Stimulated activated CD8-positive, alpha-beta memory T cell treated with anti-CD3 and anti-CD28 coated beads, Interleukin-12 subunit alpha, Interleukin-12 subunit beta, amount 100 ng/mL, for 24 hours (primary cell): ENCODE results near the gene CDH15.
"Not testable (repeated sequence)": the region's sequence is repeated elsewhere in the genome, so short reads cannot be mapped to it uniquely, and the experiment has no call there.

Source experiments
- DNase-seq: peaks from one replicate; pipeline ENCODE4 v3.0.0-alpha.2; 2020; ENCODE audit errors: extremely low read depth

CDH15 gene

DNA sequence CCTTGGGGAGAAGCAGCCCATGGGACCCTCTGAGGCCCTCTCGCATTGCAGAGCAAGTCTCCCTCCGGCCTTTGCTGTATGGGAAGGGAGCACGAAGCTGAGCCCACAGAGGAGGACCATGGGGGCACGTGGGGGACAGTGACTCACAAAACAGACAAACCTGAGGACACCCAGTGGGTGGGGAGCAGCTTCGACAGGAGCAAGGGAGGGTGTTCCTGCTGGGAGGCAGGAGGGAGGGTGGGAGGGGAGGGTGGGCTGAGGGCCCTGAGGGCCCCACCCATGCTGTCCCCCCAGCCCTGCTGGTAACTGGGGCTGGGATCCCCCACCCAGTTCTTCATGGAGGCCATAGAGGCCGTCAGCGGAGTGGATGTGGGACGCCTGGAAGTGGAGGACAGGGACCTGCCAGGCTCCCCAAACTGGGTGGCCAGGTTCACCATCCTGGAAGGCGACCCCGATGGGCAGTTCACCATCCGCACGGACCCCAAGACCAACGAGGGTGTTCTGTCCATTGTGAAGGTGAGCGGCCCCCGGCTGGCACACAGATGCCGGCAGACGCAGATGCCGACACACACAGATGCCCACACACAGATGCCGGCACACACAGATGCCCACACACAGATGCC is 16.3 kb downstream of the CDH15 start:
- DNase-seq = no peak

DNA sequence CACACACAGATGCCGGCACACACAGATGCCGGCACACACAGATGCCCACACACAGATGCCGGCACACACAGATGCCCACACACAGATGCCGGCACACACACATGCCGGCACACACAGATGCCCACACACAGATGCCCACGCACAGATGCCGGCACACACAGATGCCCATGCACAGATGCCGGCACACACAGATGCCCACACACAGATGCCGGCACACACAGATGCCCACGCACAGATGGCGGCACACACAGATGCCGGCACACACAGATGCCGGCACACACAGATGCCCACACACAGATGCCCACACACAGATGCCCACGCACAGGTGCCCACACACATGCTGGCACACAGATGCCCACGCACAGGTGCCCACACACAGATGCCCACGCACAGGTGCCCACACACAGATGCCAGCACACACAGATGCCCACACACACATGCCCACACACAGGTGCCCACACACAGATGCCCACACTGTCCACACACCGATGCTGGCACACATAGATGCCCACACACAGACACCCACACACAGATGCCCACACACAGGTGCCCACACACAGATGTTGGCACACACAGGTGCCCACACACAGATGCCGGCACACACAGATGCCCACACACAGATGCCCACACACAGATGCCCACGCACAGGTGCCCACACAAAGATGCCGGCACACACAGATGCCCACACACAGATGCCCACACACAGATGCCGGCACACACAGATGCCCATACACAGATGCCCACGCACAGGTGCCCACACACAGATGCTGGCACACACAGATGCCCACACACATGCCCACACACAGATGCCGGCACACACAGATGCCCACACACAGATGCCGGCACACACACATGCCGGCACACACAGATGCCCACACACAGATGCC is 17.2 kb downstream of the CDH15 start:
- DNase-seq = not testable (repeated sequence)

DNA sequence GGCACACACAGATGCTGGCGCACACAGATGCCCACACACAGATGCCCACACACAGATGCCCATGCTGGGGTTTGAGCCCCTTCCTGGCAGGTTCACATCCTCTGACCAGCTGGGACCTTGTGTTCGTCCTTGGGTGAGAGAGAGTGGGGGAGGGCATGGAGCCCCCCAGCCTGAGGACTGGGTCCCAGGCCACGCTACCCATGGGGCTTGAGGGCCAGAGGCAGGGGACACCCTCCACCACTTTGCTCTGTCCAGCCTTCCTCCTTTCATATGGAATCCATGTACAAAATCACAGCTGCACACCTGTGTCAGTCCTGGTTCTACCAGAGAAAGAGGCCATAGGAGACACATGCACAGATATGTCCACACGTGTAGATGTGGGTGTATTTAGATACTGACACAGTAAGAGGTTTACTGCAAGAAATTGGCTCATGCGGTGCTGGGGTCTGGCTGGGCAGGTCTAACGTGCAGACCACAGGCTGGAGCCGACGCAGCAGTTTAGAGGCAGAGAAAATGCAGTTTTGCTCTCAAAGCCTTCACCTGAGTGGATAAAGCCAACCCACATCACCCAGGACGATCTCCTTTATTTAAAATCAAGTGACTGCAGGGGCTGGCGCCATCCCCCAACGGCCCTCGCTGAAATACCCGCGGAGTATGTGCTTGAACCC is 17.9 kb downstream of the CDH15 start:
- no peak for DNase-seq

DNA sequence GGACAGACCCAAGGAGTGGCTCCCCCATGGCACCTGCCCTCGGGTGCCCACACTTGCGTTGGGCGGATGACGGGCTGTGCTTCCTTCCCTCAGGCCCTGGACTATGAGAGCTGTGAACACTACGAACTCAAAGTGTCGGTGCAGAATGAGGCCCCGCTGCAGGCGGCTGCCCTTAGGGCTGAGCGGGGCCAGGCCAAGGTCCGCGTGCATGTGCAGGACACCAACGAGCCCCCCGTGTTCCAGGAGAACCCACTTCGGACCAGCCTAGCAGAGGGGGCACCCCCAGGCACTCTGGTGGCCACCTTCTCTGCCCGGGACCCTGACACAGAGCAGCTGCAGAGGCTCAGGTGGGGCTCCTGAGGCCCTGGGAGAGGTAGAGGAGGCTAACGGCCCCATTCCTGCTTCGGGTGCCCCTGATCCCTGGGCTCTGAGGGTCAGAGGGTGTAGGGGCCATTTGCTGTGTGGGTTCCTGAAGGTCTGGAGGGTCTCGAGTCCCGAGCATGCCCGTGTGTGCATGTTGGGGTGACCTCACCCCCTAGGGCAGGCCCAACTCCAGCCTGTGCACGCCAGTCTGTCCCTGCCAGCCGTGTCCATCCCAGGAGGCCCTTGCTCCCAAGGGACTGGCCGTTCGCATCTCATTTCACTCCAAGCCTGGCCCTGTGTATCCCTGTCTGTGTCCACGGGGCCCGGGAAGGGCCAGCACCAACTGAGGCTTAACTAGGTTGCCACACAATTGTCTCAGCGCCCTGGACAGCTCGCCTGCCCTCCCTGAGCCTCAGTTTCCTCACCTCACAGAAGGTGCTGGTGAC is 18.8 kb downstream of the CDH15 start:
- no peak for DNase-seq

DNA sequence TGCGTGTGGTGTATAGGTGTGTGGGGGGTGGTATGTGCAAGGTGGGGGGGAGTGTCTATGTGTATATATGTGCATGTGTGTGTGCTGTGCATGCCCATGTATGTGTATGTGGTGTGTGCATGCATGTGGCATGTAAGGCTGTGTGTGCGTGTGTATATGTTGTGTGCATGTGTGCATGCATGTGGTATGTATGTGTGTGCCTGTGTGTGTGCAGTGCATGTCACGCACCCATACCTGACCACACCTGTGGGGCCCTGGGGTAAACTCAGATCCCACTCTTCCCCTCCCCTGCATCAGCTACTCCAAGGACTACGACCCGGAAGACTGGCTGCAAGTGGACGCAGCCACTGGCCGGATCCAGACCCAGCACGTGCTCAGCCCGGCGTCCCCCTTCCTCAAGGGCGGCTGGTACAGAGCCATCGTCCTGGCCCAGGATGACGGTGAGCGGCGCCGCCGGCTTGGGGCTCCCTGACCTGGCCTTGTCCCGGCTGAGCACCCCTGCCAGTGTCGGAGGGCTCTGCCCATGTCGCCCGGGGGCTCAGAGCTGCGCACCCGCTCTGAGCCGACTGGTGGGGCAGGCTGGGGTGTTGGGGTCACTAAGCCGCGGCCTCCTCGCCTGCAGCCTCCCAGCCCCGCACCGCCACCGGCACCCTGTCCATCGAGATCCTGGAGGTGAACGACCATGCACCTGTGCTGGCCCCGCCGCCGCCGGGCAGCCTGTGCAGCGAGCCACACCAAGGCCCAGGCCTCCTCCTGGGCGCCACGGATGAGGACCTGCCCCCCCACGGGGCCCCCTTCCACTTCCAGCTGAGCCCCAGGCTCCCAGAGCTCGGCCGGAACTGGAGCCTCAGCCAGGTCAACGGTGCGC is 19.7 kb downstream of the CDH15 start:
- no peak for DNase-seq

DNA sequence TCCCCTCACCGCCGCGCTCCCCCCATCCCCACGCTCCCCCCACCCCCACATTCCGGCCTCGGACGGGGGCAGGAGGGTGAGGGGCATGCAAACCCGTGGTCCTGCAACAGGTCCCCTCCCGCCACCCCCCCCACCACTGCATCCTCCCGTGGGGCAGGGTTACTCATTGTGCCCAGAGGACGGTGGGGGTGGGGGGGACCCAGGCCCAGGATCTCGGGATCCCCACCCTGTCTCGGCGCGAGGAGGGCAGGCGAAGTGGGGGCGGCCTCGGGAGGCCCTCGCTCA is 20.3 kb downstream of the CDH15 start:
- no peak for DNase-seq

DNA sequence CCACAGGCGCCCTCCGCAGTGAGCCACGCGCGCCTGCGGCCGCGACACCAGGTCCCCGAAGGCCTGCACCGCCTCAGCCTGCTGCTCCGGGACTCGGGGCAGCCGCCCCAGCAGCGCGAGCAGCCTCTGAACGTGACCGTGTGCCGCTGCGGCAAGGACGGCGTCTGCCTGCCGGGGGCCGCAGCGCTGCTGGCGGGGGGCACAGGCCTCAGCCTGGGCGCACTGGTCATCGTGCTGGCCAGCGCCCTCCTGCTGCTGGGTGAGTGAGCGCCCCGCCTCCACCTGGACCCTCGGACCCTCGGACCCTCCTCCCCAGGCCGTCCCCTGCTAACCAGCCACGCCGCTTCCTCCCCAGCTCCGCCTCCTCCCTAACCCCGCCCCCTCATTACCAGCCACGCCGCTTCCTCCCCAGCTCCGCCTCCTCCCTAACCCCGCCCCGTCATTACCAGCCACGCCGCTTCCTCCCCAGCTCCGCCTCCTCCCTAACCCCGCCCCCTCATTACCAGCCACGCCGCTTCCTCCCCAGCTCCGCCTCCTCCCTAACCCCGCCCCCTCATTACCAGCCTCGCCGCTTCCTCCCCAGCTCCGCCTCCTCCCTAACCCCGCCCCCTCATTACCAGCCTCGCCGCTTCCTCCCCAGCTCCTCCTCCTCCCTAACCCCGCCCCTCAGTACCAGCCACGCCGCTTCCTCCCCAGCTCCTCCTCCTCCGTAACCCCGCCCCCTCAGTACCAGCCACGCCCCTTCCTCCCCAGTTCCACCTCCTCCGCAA is 20.8 kb downstream of the CDH15 start:
- DNase-seq = not testable (repeated sequence)

DNA sequence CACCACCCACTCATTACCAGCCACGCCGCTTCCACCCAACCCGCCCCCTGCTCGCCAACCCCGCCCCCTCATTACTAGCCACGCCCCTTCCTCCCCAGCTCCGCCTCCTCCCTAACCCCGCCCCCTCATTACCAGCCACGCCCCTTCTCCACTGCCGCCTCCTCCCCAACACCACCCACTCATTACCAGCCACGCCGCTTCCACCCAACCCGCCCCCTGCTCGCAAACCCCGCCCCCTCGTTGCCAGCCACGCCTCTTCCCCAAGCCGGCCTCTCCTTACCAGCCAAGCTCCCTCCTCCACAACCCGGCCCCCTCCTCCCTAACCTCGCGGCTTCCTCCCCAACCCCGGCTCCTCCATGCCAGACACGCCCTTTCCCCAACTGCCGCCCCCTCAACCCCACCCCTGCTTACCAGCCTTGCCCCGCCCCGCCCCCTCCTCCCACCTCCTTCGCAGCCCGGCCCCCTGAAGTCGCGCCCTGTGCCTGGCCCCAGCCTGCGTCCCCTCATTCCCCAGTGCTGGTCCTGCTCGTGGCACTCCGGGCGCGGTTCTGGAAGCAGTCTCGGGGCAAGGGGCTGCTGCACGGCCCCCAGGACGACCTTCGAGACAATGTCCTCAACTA is 21.5 kb downstream of the CDH15 start:
- DNase-seq = no peak

DNA sequence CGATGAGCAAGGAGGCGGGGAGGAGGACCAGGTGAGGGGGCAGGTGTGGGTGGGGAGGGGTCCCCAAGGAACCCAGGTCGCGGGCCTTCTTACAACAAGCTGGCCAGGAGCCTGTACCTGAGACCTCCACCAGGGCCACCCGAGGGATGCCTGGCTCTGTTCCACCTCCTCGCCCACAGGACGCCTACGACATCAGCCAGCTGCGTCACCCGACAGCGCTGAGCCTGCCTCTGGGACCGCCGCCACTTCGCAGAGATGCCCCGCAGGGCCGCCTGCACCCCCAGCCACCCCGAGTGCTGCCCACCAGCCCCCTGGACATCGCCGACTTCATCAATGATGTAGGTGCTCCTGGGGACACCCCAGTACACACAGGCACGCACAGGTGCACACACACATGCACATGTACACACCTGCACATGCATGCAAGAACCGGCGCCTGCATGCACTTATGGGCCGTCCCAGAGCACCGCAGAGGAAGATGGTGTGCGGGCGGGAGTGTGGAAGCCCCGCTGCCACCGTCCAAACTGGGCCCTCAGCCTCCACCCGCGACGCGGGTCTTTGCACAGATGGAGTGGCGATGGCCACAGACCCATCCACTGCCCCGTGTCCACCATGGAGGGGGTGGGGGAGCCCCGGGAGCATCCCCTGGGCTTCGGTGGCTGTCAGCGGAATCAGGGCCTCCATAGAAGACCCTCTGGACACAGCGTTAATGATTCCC is 22.2 kb downstream of the CDH15 start:
- DNase-seq = no peak

DNA sequence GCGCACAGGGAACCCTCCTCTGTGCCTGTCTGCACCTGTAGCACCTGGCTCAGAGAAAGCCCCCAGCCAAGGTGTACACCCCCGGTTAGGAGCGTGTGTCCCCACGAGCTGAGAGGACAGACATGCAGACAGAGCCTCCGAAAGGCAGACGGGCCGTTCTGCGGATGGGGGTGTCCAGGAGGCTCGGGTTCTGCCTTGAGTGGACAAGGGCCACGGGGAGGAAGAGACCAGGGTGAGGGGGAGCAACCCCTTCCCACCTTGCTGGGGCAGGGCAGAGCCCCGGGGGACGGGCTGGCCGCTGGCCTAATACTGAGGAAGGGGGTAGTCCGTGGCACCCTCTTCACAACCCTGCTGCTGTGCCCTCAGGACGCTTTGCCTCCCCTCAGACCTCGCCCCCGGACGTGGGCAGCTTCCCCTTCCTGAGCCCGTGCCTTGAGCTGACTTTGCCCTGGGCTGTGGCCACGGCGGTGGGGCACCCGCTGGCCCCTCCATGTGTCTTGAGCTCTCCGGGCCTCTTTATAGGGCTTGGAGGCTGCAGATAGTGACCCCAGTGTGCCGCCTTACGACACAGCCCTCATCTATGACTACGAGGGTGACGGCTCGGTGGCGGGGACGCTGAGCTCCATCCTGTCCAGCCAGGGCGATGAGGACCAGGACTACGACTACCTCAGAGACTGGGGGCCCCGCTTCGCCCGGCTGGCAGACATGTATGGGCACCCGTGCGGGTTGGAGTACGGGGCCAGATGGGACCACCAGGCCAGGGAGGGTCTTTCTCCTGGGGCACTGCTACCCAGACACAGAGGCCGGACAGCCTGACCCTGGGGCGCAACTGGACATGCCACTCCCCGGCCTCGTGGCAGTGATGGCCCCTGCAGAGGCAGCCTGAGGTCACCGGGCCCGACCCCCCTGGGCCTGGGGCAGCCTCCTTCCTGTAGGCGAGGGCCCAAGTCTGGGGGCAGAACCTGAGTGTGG is 23.1 kb downstream of the CDH15 start:
- no peak for DNase-seq

DNA sequence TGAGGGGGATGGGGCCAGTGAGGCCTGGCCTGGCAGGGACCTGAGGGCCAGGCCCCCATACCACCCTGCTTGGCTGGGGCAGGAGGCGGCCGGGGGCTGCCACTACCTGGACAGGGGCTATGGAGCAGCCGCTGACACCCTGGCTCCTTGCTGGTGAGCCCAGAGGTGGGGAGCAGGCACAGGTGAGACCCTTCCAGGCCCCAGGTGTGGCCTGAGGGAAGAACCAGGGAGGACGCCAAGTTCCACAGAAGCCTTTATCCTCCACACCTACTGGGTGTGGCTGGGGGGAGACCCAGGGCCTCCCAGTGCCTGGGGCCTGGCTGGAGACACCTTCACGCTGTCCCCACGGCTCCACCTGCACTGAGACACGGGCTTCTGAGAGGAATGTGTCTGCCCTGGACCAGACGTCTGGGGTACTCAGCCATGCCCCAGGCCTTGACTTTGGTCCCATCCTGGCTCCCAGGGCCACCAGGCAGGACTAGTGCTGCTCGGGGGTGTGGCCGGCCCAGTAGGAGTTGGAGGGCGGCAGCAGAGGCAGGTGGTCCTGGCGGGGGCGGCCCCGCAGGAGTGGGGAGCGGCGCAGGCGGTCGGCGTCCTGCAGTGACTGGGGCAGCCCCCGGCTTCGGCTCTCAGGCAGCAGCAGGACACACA is 24.1 kb downstream of the CDH15 start:
- DNase-seq = no peak

DNA sequence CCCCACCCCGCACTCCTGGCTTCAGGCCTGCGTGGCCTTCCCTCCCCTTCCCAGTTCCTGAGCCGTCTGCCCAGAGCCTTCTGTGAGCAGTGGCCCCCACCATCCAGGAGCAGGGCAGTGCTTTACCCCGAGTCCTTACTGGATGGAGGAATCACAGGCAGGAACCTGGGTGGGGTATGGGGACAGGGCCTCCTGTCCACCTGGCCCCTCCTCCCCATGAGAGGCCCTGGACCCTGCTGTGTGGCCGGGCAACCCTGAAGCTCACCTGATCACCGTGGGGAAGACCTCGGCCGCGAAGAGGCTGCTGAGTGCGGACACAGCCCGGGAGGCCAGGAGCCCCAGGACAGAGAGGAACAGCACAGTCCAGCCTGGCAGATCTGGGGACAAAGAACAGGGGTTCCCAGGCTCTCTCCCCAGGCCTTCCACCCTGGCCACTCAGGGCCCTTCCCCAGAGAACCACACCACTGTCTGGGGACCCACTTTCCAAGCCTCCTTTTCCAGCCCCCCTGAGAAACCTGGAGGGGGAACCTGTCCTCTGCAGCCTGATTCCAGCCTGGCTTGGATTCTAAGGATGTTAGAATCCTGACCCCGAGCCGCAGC is 25.6 kb downstream of the CDH15 start:
- DNase-seq = no peak

DNA sequence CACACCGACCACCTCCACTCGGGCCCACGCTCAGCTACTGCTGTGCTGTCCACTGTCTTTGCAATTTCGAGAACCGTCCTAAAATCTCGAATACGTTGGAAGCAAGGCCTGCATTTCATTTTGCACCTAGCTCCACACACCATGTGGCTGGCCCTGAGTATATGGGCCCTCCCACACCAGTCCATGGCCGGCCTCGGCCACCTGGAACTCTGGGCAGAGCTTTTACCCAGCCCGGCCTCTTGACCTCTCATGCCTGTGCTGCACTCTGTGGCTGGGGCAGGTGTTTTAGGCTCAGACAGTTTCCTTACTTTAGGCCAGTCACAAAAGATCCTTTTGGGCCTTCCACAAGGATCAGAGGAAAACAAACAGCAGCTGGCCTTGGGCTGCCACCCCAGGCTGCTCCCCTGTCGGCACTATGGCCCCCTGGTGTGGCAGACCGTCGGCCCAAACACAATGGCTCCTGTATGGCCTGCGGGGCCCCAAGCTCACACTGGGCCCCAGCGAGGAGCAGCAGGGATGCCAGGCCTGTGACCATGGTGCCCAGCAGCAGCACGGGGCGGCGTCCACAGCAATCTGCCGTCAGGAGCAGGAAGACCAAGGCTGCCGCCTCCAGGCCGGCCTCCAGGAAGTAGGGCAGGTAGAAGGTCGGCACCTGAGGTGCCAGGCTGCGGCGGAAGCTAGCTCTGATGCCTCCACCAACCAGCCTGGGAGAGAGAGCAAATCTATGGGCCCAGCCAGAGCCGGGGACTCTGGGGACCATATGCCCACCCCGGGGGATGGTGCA is 26.3 kb downstream of the CDH15 start:
- no peak for DNase-seq

DNA sequence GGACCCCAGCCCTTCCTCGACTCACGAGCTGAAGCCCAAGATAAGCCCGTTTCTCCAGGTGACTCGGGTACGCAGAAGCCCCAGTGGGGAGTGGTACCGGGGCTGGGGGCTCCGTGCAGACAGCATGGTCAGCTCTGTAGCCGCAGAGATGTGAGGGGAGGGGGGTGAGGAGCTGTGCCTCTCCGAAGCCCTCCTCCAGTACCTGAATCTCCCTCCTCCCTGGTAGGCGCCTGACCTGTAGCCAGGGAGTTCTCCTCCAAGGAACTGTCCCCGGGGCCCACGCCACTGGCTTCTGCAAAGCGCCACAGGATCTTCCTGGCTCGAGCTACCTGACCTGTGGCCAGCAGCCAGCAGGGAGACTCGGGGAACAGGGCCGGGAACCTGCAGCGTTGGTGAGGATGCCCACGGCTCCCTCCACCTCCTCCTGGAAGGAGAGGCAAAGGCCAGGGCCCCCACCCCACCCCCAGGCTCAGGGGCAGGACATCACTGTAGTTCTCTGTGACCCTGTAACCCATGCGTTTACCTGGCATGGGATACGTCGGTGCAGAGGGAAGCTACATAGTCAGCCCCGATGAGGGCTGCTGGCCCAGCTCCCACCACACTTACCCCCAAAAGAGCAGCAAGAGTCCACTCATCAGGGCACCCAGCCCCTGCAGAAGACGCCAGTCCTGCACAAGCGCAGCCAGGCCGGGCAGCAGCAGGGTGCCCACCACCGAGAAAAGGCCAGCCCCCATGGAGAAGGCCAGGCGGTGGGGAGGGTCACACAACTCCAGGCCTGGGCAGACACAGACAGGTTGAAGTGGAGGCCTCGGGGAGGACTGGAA is 27.1 kb downstream of the CDH15 start:
- DNase-seq = no peak
